ENCODE measurements around the gene HSD17B11. TPM values are rescaled to one million over a fixed set of nuclear protein-coding genes. Genes with fewer than 3 reads are reported as not detected.
A peak's percentile ranks its signal among the peaks of the same experiment; 100 is the strongest.

Gene HSD17B11
- polyA plus RNA-seq, 1 donor (not counting 4 experiments of a cell fraction or from before 2014, with no cell fraction given) = 8.5 TPM

DNA sequence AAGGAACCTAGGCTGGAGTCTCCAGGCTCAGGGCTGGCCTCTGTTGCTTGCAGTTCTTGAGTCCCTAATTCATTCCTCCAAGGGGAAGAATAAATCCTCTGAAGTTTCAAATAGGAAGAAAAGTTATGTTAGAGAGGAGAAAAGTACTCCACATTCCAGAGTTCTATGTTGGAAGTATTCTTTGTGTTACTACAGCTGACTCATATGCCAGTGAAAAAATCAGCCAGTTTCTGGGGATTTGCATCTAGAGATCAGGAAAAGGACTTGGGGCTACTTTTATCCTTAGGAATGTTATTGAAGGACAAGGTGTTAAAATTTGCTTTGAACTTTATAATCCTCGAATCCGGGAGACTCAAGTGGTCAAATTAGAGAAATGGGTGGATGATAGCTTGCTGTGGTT lies 19.7 kb upstream of the HSD17B11 start:
- Histone ChIP-seq H3K27ac (ENCODE audit: control insufficient read depth, insufficient read depth, low read length) (no peak overlapping the region), H3K4me1 (ENCODE audit: control insufficient read depth, extremely low read depth, insufficient read depth, low read length) (no peaks in the 10 kb centered on the region), H3K27me3 (ENCODE audit: control insufficient read depth, extremely low read depth, insufficient read depth, low read length) (no peaks in the 10 kb centered on the region), H3K4me3 (ENCODE audit: control insufficient read depth in 2 of 3, extremely low read depth in 1 of 3, insufficient read depth in 2 of 3, low read depth in 1 of 3, low read length in 3 of 3) (no peak overlapping the region), H3K79me2 (ENCODE audit: control insufficient read depth, insufficient read depth, low read length) (no peaks in the 10 kb centered on the region), H4K20me1 (ENCODE audit: control insufficient read depth, extremely low read depth, insufficient read depth, low read length) (no peaks in the 10 kb centered on the region), H3K9me1 (ENCODE audit: control insufficient read depth, extremely low read depth, insufficient read depth, low read length) (no peaks in the 10 kb centered on the region), H2AFZ (ENCODE audit: control insufficient read depth, low read length) (no peak overlapping the region), H3K9ac (ENCODE audit: control insufficient read depth, extremely low read depth, insufficient read depth, low read length) (no peak overlapping the region), H3K9me3 (ENCODE audit: control insufficient read depth, low read depth, low read length) (no peaks in the 10 kb centered on the region), H3K4me2 (ENCODE audit: control insufficient read depth, extremely low read depth, insufficient read depth, low read depth, low read length) (no peak overlapping the region), H3K36me3 (ENCODE audit: control insufficient read depth in 2 of 2, extremely low read depth in 1 of 2, insufficient read depth in 2 of 2, low read length in 2 of 2) (no peaks in the 10 kb centered on the region)
- FAIRE-seq = peak; percentile 57
- dilution Hi-C loops (cut with MboI; ENCODE audit: extremely low pct_ligation_motif_present, low sequenced_read_pairs) = no loop called here
- DNase-seq (ENCODE audit: low read depth, low spot score) = no peak
- TF ChIP-seq, protein P1, sequence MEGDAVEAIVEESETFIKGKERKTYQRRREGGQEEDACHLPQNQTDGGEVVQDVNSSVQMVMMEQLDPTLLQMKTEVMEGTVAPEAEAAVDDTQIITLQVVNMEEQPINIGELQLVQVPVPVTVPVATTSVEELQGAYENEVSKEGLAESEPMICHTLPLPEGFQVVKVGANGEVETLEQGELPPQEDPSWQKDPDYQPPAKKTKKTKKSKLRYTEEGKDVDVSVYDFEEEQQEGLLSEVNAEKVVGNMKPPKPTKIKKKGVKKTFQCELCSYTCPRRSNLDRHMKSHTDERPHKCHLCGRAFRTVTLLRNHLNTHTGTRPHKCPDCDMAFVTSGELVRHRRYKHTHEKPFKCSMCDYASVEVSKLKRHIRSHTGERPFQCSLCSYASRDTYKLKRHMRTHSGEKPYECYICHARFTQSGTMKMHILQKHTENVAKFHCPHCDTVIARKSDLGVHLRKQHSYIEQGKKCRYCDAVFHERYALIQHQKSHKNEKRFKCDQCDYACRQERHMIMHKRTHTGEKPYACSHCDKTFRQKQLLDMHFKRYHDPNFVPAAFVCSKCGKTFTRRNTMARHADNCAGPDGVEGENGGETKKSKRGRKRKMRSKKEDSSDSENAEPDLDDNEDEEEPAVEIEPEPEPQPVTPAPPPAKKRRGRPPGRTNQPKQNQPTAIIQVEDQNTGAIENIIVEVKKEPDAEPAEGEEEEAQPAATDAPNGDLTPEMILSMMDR (optimal IDR thresholded peaks at IDR 0.05 in 1 of 3, IDR thresholded peaks at IDR 0.05 in 1 of 3, conservative IDR thresholded peaks at IDR 0.05 in 1 of 3; ENCODE audit: extremely low read depth in 1 of 3, insufficient read depth in 2 of 3, low read length in 3 of 3) = no peak
- TF ChIP-seq EZH2 (IDR thresholded peaks at IDR 0.05; ENCODE audit: low read length) = no peak

DNA sequence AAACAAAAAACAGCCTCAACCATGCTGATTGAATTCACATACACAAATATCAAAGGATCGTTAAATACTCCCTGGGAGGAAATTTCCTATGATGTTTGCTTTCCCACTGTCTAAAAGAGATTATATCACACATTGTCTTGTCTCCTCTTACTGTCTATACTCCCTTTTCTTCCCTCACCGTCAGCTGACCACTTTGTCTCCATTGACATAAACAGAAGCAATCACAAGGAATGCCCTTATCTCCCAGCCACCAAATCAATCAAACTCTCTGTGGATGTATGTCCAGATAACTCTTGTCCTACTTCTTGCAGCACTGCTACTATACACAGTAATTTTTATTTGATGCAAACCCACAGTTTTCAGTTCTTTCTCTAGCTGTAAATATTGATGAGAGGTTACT lies 19.2 kb upstream of the HSD17B11 start:
- FAIRE-seq = no peak
- Histone ChIP-seq H3K9me1 (ENCODE audit: control insufficient read depth, extremely low read depth, insufficient read depth, low read length) (no peaks in the 10 kb centered on the region), H3K4me3 (ENCODE audit: control insufficient read depth in 2 of 3, extremely low read depth in 1 of 3, insufficient read depth in 2 of 3, low read depth in 1 of 3, low read length in 3 of 3) (no peak overlapping the region), H3K27ac (ENCODE audit: control insufficient read depth, insufficient read depth, low read length) (no peak overlapping the region), H3K79me2 (ENCODE audit: control insufficient read depth, insufficient read depth, low read length) (no peaks in the 10 kb centered on the region), H2AFZ (ENCODE audit: control insufficient read depth, low read length) (no peak overlapping the region), H3K27me3 (ENCODE audit: control insufficient read depth, extremely low read depth, insufficient read depth, low read length) (no peaks in the 10 kb centered on the region), H3K4me2 (ENCODE audit: control insufficient read depth, extremely low read depth, insufficient read depth, low read depth, low read length) (no peak overlapping the region), H4K20me1 (ENCODE audit: control insufficient read depth, extremely low read depth, insufficient read depth, low read length) (no peaks in the 10 kb centered on the region), H3K9ac (ENCODE audit: control insufficient read depth, extremely low read depth, insufficient read depth, low read length) (no peak overlapping the region), H3K9me3 (ENCODE audit: control insufficient read depth, low read depth, low read length) (no peaks in the 10 kb centered on the region), H3K36me3 (ENCODE audit: control insufficient read depth in 2 of 2, extremely low read depth in 1 of 2, insufficient read depth in 2 of 2, low read length in 2 of 2) (no peaks in the 10 kb centered on the region), H3K4me1 (ENCODE audit: control insufficient read depth, extremely low read depth, insufficient read depth, low read length) (no peaks in the 10 kb centered on the region)
- TF ChIP-seq, protein P1 (optimal IDR thresholded peaks at IDR 0.05 in 1 of 3, IDR thresholded peaks at IDR 0.05 in 1 of 3, conservative IDR thresholded peaks at IDR 0.05 in 1 of 3; ENCODE audit: extremely low read depth in 1 of 3, insufficient read depth in 2 of 3, low read length in 3 of 3) = no peak
- TF ChIP-seq EZH2 (IDR thresholded peaks at IDR 0.05; ENCODE audit: low read length) = no peak
- dilution Hi-C loops (cut with MboI; ENCODE audit: extremely low pct_ligation_motif_present, low sequenced_read_pairs) = no loop called here
- DNase-seq (ENCODE audit: low read depth, low spot score) = no peak
